NAMALWA (cell line): ENCODE results near the gene HTRA3.
A peak's percentile ranks its signal among the peaks of the same experiment; 100 is the strongest.

Experiments
- DNase-seq: peaks from one replicate; pipeline ENCODE4 v3.0.0-alpha.2; 2015; ENCODE audit warnings: low spot score

The HTRA3 gene

DNA sequence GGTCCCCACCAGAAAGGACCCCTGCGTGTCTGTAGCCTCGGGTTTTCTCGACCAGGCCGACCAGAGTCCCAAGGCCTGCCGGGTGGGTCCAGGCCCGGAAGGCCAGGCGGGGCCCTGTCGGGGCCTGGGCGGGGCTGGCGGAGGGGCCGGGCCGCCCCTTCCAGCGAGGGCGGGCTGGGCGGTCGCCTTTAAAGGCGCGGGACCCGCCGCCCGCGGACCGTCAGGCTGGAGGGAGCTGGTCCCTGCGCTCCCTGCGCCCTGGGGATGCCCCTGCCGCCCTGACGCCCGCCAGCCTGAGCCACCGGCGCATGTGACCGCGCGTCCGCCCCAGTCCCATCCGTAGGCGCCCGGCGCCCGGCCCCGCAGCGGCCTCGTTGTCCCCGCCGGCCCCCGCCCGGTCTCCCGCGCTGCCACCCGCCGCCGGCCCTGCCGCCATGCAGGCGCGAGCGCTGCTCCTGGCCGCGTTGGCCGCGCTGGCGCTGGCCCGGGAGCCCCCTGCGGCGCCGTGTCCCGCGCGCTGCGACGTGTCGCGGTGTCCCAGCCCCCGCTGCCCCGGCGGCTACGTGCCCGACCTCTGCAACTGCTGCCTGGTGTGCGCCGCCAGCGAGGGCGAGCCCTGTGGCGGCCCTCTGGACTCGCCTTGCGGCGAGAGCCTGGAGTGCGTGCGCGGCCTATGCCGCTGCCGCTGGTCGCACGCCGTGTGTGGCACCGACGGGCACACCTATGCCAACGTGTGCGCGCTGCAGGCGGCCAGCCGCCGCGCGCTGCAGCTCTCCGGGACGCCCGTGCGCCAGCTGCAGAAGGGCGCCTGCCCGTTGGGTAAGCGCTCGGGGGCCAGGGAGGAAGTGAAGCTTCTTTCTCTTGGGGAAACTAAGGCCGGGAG, at the start of gene HTRA3:
HTRA3 (plus strand) TSS at position 220 of the 883 bp plus-strand sequence; CDS start at position 435, 215 bp downstream.
- no peak for DNase-seq

DNA sequence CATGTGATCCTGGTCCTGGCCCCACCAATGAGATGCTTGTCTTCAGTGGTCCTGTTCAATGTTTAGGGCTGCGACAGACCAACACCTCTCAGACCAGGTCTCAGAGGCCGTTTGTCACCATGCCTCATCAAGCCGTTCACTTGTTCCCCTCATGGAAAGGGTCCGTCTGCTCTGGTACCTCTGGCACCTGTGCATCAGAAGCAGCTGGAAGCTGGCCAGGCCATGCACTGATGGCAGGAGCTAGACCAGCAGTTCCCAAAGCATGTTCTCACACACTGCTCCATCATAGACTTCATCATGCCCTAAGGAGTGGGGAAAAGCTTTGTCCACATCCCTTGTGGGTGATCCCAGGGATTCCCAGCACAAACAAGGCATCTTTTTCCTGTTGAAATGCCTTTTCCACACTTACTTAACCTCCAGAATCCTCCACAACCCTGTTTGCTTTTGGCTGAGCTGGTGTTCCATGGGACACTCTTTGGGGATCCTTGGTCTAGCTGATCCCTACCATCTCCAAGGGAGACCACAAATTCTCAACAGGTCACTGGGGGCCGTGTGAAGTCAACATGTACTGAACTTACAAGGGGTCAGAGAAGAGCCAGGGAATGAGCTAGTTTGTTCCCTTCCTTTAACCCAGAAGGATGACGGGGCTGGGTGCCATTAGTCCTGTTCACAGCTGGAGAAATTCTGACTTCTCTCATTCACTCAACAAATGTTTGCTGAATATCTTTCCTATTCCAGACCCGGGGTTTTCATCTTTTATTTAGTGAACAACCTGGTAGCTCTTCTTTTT, 48.7 kb upstream of the HTRA3 start:
- DNase-seq = no peak

DNA sequence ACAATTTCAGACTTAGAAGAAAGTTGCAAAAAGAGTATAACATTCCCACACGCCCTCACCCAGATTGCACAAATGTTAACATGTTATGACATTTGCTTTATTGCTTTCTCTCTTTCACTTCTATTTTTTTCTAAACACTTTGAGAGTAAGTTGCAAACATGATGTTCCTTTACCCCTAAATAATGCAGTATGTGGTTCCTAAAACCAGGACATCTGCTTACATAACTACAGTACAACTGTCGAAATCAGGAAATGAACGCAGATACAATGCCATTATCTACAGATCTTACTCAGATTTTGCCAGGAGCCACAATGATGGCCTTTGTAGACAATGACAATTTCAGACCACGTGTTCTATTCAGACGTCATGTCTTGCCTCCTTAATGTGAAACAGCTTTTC, 48.1 kb upstream of the HTRA3 start:
- DNase-seq = no peak

- no peak for DNase-seq
Observed at GRCh38 chr4:8221985-8222384, 47.6 kb upstream of the HTRA3 start.

- DNase-seq = no peak
Observed at GRCh38 chr4:8222609-8223388, 46.8 kb upstream of the HTRA3 start.

DNA sequence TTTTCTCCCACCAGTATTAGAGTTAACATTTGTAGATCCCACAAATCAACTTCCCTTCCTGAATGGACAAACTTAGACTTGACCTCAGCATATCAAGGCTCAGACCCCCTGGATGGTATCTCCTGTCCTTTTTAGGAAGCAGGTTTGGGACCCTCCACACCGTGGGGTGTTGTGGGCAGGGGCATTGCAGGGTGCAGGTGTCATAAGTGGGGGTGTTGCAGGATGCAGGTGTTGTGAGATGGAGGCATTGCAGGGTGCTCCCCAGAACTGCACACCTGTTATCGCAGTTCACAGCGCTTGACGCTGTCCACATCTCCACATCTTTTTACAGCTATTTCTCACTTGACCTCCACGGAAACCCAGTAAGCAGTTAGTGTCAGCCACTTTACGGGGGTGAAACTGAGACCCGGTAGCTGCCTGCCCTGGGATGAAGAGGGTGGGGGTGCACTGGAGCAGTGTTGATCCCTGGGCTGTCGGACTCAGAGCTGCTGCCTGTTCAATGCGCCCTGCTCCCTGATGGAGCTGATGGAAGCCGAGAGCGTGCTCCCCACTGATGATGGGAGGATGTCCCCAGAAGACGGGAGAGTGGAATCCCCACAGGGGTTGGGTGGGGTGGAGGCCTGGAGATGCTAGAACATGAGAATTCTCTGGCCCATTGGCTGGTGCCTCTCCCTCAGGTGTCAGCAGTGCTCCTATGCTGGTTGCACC, 45.1 kb upstream of the HTRA3 start:
- DNase-seq = no peak

GRCh38 chr4:8224975-8225625, 44.5 kb upstream of the HTRA3 start:
- no peak for DNase-seq

- no peak for DNase-seq
Observed at GRCh38 chr4:8225706-8226443, 43.7 kb upstream of the HTRA3 start.

GRCh38 chr4:8227201-8227770, 42.3 kb upstream of the HTRA3 start:
- DNase-seq = no peak

DNA sequence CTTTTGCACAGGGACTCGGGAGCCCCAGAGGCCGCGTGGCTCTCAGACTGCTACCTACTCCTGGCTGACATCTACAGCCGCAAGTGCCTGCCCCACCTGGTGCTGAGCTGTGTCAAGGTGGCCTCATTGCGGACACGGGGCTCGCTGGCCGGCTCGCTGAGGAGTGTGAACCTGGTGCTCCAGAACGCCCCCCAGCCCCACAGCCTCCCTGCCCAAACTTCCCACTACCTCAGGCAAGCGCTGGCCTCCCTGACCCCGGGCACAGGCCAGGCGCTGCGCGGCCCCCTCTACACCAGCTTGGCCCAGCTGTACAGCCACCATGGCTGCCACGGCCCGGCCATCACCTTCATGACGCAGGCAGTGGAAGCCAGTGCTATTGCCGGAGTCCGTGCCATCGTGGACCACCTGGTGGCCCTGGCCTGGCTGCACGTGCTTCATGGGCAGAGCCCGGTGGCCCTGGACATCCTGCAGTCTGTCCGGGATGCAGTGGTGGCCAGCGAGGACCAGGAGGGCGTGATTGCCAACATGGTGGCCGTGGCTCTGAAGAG, 41.7 kb upstream of the HTRA3 start:
- DNase-seq = no peak

GRCh38 chr4:8228319-8229250, 41.0 kb upstream of the HTRA3 start:
- DNase-seq = peak; percentile 84

DNA sequence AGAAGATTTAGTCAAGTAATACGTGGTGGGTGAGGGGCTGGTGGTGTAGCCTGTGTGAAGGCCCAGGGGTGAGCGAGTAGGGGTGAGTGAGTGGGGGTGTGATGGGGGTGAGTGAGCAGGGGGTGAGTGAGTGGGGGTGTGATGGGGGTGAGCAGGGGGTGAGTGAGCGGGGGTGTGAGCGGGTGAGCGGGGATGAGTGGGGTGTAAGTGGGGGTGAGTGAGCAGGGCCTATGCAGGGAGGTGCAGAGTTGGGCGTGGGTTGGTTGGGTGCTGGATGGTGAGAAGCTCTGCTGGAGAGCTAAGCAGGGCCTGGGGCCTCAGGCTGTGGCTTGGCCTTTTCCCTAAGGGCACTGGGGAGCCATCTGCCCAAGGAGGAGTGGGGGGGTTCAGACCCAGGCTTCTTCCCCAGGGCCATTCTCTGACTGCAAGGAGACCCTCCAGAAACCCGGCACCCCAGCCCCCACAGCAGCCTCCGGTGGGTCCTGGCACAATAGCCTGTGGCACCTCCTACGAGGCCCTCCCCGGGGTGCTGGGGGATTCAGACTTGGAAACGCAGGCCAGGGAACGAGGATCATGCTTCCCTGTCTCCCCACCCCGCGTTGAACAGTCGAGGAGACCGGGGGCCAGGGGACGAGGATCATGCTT, 40.1 kb upstream of the HTRA3 start:
- DNase-seq = peak; percentile 34

DNA sequence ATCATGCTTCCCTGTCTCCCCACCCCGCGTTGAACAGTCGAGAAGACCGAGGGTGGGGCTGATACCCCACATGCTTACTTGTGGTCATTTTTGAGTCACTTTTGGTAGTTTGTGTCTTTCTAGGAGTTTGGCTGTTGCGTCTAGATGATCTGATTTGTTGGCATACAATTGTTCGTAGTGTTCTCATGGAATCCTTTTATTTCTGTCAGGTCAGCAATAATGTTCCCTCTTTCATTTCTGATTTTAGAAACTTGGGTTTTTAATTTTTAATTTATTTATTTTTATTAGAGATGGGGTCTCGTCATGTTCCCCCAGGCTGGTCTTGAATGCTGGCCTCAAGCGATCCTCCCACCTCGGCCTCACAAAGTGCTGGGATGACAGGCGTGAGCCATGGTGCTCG, 39.5 kb upstream of the HTRA3 start:
- DNase-seq = no peak

- no peak for DNase-seq
Observed at GRCh38 chr4:8230891-8231290, 38.7 kb upstream of the HTRA3 start.

DNA sequence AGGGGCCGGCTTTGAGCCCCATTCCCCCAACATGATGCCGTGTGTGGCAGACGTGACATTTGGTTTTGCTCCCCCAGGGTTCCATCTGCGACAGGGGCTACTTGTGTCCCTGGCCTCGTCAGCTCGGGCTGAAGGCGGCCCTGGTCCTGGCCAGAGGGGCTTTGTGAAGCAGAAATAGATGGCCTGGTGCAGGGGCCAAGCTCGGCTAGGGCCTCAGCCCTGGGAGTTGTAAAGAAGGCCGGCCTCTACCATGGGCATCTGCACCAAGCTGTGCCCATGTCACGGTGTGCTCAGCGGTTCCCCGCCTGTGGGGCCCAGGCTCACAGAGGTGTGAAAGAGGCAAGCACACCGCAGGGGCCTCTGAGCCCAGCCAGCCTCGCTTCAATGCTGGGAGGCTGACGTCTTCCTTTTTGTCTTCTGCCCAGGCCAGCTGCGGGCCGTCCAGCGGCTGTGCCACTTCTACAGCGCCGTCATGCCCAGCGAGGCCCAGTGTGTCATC, 38.0 kb upstream of the HTRA3 start:
- no peak for DNase-seq

GRCh38 chr4:8232748-8233147, 36.8 kb upstream of the HTRA3 start:
- no peak for DNase-seq

DNA sequence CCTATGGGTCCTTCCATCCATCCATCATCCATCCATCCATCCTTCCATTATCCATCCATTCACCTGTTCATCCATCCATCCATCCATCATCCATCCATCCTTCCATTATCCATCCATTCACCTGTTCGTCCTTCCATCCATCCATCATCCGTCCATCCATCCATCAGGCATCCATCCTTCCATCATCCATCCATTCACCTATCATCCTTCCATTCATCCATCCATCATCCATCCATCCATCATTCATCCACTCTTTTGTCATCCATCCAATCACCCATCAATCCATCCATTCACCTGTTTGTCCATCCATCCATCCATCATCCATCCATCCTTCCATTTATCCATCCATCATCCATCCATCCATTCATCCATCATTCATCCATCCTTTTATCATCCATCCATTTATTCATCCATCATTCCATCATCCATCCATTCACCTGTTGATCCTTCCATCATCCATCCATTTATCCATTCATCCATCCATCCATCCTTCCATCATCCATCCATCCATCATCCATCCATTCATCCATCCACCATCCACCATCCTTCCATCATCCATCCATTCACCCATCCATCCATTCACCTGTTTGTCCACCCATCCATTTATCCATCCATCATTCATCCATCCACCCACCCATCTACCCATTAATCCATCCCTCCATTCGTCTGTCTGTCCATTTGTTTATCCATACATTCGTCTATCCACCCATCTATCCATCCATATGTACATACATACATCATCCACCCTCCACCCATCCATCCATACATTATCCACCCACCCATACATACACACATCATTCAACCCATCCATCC, 35.7 kb upstream of the HTRA3 start:
- no peak for DNase-seq
